GM08714 (cell line): ENCODE results near the gene ASAP2.

Source experiments
- H3K4me3 ChIP-seq: fragments of 200-500 bp; sonication (Bioruptor generic); 2 replicates; pipeline ENCODE4 v1.5.1; 2014; ENCODE audit warnings: mild to moderate bottlenecking, low read length, inconsistent platforms
- ZNF274 ChIP-seq: IDR thresholded peaks from 2 replicates; pipeline ENCODE4 v1.6.1; 2012; ENCODE audit warnings: mild to moderate bottlenecking, low read depth, low read length

Gene ASAP2

DNA sequence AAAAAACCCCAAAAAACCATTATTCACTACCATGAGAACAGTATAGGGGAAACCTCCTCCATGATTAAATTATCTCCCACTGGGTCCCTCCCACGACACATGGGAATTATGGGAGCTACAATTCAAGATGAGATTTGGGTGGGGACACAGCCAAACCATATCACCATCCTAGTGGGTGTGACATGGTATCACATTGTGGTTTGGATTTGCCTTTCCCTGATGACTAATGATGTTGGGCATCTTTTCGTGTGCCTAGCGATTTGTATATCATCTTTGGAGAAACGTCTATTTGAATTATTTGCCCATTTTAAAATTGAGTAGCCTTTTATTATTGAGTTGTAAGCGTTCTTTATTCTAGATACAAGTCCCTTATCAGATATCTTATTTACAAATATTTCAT lies 8.7 kb upstream of the ASAP2 start:
- no peak overlapping the region for H3K4me3 ChIP-seq
- TF ChIP-seq ZNF274: no peak

DNA sequence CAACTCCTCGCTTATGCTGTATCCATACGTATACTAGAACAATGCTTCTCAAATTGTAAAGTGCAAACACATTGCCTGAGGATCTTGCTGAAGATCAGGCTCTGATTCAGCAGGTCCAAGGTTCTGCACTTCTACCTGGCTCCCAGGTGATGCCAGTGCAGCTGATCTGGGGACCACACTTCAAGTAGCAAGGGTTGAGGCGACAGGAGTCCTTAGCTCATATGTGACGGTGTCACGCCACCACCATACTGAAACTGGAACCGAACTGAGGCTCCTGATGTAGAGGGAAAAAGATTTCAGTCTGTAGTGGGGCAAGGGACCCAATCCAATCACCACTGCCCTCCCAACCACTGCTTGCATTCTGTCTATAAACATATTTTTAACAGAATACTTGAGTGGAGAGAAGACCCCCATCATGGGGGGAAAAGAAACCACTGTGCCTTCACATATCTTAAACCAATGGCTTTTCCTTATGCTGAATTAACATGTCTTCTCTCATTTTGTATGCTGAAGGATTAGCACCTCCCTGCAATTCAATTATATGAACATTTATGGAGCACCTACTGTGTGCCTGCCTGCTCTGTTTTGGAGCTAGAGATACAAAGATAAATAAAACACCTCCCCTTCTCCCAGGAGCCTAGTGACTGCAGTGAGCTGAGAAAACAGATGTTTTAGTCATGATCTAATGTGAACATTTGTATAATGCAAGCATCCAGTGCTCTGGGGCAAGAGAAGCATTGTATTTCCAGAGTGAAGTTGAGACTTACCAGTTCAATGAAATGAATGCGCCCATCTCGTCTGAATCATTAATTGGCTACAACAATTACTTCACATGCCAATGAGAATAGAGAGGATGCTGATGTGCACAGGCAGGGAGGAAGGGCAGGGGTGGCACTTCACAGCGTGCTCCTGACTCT lies 6.6 kb upstream of the ASAP2 start:
- TF ChIP-seq ZNF274: no peak
- no peak overlapping the region for H3K4me3 ChIP-seq

DNA sequence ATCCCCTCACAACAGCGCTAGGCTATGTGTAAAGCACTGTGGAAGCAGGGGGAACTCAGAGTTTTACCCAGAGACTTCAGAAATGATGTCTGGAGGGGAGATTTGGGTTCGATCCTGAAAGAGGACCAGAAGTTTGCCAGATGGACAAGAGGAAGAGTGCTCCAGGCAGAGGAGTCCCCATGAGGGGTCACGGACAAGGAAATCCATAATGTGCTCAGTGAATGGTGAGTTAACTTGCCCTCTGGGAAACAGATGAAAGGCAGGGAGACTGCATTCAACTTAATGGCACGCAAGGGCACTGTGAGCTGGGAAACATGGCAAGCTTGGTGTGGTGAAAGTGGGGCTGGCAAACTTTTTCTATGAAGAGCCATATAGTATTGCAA lies 6.0 kb upstream of the ASAP2 start:
- TF ChIP-seq ZNF274: no peak

DNA sequence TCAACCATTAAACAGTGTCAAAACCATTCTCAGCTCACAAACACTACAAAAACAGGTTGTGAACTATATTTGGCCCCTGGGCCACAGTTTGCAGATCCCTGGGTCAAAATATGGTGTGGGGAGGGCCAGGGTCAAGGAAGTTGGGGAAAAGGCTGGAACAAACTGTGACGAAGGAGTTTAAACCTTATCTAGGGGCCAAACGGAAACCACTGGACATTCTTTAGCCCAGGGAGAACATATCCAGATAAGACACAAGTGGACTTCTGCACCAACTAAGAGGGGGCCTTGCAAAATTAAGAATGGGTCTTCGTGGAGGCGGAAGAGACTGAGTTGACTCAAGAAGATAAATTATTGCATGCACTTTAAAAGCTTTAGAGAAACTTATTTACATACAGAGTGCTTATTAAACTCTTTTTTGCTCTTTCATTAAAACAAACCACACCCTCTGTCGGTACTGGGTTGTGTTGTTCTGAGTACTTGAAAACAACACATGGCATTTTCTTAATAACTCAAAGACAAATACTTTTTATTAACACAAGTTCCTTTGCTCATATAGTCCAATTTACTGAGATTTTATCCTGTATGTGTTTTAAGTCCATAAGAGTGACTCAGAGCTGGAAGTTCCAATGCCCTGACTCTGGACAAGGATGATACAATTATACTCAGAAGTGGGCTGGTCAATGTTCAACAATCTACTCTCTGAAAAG lies 5.3 kb upstream of the ASAP2 start:
- no peak for TF ChIP-seq ZNF274
- H3K4me3 ChIP-seq: no peak overlapping the region

More for the DNA sequence above, 6.0 kb upstream of the ASAP2 start:
- no peak overlapping the region for H3K4me3 ChIP-seq

DNA sequence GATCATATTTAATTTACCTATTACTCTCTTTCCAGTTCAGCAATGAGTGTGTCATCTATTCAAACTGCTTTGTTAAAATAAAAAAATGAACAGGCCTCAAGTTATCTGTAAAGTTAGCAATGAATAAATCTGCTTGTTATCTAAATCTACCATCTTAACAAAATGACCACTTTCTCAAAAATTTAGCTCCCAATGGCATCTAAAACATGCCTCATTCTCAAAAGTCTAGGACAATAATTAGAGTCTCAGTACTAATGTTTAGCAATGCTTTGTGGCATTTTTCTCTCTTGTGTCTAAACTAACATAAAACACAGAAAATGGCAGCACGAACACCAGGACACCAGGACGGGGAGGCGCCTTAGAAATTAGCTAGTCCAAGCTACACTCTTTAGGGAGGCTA lies 3.6 kb upstream of the ASAP2 start:
- no peak for TF ChIP-seq ZNF274
- H3K4me3 ChIP-seq: no peak overlapping the region

DNA sequence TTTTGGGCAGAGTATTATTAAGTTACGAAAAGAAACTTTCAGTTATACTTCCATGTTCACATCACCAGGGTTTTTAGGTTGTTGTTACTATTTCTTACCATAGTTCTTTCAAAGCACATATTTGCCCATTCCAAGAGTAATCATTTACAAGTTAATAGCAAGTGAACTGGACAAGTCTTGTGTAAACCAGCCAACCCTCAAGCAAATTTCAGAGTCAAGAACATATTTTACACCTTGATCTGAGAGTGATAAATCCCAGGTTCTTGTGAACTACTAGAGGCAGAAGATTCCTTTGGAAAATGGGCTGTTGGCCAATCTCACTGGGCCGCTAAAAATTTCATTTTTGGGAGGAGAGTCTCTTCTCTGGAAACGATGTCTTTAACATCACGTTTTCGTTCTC lies 2.7 kb upstream of the ASAP2 start:
- no peak overlapping the region for H3K4me3 ChIP-seq
- no peak for TF ChIP-seq ZNF274

DNA sequence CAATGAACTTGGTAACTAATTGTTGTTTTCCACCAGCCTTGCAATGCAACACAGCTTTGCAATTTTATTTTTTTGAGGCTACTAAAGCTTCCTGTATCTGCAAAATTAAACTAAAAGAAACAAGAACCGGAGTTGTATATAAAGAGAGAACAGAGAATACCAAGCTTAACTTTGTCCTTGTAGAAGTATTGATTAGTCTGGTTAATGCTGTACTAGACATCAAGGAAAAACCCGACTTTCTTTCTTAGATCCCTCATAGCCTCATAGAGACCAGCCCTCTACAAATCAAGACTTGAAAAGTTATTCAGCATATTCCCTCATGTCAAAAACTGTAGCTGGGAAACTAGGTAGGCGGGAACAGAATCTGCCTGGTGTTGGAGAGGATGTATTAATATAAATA lies 1.7 kb upstream of the ASAP2 start:
- no peak overlapping the region for H3K4me3 ChIP-seq
- TF ChIP-seq ZNF274: no peak

DNA sequence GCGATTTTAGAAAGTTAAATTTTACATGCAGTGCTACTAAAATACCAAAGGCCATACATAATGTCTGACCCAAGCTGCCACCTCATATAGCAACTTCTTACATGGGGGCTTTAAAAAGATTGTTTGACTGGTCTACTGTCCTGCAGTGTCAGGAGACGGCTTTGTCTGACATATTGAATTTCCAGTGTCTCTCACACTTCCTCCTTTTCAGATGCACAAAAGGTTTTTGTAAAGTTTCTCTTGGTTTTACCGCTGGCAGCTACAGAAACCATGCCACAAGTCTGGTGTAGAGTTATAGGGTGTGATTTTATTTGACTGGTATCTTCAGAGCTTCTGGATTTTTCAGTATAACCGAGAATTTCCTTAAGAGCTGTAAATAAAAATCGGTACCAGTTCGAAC lies 1.1 kb upstream of the ASAP2 start:
- no peak for TF ChIP-seq ZNF274
- no peak overlapping the region; the same call in 1 of the 2 replicates for H3K4me3 ChIP-seq

DNA sequence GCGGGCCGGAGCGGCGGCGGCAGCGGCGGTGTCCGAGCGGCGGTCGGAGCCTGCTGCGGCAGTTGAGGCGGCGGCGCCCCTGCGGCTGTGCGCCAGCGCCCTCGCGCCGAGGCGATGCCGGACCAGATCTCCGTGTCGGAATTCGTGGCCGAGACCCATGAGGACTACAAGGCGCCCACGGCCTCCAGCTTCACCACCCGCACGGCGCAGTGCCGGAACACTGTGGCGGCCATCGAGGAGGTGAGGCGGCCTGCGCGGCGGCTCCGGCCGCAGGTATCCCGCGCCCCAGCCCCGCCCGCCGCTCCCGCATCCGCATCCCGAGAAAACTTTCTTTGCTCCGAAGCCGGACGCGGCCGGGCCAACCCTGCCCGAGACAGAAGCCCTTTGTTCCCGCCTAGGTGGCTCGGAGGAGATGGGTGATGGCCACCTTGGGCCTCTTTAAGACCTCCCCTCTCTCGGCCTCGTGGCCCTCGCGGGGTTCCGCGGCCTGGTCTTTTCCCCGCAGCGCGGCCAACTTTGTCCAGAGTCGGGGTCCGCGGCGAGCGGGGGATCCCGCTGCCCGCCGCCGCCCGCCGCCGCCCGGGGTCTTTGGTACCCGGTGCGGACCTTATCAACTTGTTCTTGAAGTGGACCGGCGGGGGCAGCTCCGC lies 504 bp downstream of the ASAP2 start:
- H3K4me3 ChIP-seq: peak overlapping the region; percentile 44

DNA sequence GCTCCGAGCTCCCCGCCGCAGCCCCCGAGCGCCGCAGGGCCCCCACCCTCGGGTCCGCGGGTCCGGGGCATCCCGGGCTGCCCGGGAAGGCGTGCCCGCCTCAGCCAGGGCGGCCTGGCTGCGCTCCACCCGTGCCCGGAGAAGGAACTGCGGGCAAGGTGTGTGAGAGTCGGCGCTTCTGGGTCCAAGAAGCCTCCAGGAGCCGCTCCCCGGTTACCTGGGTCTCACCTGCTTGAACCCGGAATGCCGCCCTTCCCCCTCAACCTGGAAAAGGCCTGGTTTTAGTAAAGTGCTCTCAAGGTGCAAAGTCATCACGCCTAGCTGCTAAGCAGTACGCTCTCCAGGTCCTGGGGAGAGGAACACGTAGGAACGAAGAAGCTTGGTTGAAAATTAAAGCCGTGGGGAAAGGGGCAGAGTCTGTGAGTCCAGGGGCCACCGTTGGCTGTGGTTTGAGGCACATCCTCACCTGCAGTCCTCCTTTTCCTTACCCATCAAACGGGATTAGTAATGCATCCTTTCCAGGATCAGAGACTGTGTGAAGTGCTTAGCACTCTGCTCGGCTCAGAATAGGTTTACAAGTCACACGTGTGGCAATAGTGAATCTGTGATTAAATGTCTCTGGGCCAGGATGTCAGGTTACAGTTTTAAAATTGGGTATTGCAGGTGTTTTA lies 1.2 kb downstream of the ASAP2 start:
- H3K4me3 ChIP-seq: peak overlapping the region; percentile 7; the same call in 1 of the 2 replicates
- no peak for TF ChIP-seq ZNF274

More for the DNA sequence above, 504 bp downstream of the ASAP2 start:
- no peak for TF ChIP-seq ZNF274

DNA sequence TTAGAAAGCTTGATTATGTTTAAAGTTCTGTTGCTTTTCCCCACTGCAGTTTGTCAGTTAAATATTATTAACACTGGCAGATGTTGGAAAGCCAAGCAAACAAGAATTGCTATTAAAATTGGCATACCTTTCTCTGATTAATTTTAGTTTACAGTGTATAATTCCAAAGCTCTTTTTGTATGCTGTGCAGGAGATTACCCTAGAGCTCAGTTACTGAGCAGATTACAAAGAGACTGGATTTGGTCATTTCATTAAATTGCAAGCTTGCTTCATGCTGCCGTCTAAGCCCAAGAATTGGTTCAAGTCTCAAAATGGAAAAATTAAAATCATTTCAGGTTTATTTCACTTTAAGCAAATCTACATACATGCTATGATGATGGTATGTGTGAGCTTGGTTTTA lies 2.3 kb downstream of the ASAP2 start:
- no peak overlapping the region for H3K4me3 ChIP-seq

DNA sequence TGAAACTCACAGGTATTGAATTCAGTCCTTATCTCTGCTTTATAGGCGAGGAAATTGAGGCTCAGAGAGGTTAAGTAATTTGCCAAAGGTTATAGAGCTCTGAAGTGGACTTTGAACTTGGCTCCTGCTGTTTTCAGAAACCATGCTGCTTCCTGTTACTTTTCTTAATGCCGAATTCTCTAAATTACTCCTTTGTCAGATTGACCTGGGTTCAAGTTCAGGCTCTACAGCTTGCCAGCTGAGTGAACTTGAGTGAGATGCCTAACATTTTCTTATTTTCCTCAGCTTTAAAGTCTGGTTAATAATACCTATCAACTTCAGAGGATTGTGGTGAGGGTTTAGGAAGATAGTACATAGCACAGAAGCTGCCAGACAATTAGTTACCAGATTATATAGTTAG lies 3.4 kb downstream of the ASAP2 start:
- TF ChIP-seq ZNF274: no peak
- no peak overlapping the region for H3K4me3 ChIP-seq

More for the DNA sequence above, 2.3 kb downstream of the ASAP2 start:
- no peak for TF ChIP-seq ZNF274

DNA sequence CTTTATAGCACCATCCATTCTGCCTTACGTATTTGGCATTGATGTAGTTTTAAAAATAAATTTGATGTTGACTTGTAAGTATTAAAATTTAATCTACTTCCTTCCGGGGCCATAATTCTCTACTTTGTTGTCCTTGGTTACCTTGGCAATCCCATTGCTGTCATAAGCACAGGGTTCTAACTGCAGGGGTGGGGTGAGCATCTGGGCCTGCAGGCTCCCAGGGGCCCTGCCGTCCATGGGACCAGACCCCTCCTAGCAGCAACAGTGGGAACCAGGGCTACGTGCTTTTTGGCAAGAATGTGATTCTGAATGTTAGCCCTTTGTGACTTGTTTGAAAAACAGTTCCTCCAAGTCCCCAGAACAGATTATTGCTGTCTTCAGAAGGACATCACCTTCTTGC lies 4.9 kb downstream of the ASAP2 start:
- TF ChIP-seq ZNF274: no peak
- H3K4me3 ChIP-seq: no peak overlapping the region

DNA sequence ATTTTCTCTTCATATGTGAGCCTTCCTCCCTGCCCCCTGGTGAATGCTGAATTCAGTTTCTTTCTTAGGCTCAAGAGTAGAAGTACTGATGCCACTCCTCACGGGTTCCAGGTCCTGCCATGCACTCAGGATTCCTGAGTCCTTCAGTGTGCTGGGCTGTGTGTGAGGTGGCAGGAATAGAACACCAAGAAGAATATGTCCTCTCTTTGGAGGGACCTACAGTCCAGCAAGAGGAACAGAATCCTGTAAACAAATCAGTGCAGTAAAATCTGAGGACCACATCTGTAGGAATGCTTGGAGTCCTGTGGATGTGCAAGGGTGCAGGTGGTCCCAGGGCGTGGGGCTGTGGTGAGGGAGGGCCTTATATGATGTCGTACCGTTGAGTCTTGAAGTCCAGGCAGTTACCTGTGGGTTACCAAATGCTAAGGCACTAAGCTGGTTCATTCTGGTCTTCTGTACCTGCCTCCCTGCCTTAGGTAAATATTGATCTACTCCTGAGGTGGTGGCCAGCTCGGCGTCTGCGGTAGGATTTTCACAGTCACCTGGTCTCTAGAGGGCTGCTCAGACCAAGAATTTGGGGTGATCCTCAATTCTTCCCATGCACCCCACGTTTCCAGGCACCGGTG lies 5.5 kb downstream of the ASAP2 start:
- no peak for TF ChIP-seq ZNF274
- H3K4me3 ChIP-seq: no peak overlapping the region
